Lung (tissue), 12 donors: ENCODE data around the gene DAGLA. TPM values are rescaled to one million over a fixed set of nuclear protein-coding genes. Genes with fewer than 3 reads are reported as not detected.

Experiments used
- ATAC-seq: fragments of 200-7000 bp; cut with Tn5 transposase; one replicate; pipeline ENCODE4 v1.9.1; 2020; ENCODE audit warnings: moderate number of reproducible peaks; ENCODE audit not compliant: insufficient read depth, low FRiP score
- DNase-seq, 3 donors: peaks; one replicate each; pipeline ENCODE4 v3.0.0-alpha.2; 2013 to 2017
- H3K27ac ChIP-seq, 2 donors: one replicate each; pipeline ENCODE4 v1.5.1; 2013; ENCODE audit warnings: mild to moderate bottlenecking in 2 of 2, moderate library complexity in 2 of 2, control low read depth in 1 of 2, inconsistent platforms in 1 of 2, low read depth in 1 of 2, low read length in 1 of 2
- H3K27me3 ChIP-seq, 3 donors: one replicate each; pipeline ENCODE4 v1.5.1; 2013; ENCODE audit warnings: low read length in 2 of 3; ENCODE audit not compliant: control insufficient read depth in 3 of 3, insufficient read depth in 3 of 3
- H3K36me3 ChIP-seq, 4 donors: one replicate each; pipeline ENCODE4 v1.5.1; 2013; ENCODE audit warnings: low read length in 4 of 4, mild to moderate bottlenecking in 1 of 4, moderate library complexity in 1 of 4; ENCODE audit not compliant: control insufficient read depth in 4 of 4, insufficient read depth in 4 of 4
- H3K4me1 ChIP-seq, 5 donors: one replicate each; pipeline ENCODE4 v1.5.1; 2013; ENCODE audit warnings: low read length in 5 of 5, mild to moderate bottlenecking in 2 of 5, moderate library complexity in 1 of 5; ENCODE audit not compliant: control insufficient read depth in 5 of 5, insufficient read depth in 5 of 5
- H3K4me3 ChIP-seq: one replicate; pipeline ENCODE4 v1.5.1; 2013; ENCODE audit warnings: mild to moderate bottlenecking, control low read depth, moderate library complexity
- H3K9ac ChIP-seq, 2 donors: one replicate each; pipeline ENCODE4 v1.5.1; 2013; ENCODE audit warnings: low read length in 2 of 2, control low read depth in 1 of 2; ENCODE audit not compliant: insufficient read depth in 1 of 2
- H3K9me3 ChIP-seq, 4 donors: one replicate each; pipeline ENCODE4 v1.5.1; 2013; ENCODE audit warnings: low read length in 3 of 4, mild to moderate bottlenecking in 1 of 4, moderate library complexity in 1 of 4; ENCODE audit not compliant: control insufficient read depth in 4 of 4, insufficient read depth in 3 of 4
- WGBS, 2 donors: extraction: QIAGEN DNeasy Blood & Tissue Kit; methylation state at CpG; one replicate each; pipeline ENCODE4 v1.1.7; 2013; 5-methylcytosine and 5-hydroxymethylcytosine counted together
- polyA plus RNA-seq, 2 donors: library from polyadenylated mRNA; stranded (reverse); fragments of 200-250 nt; gene quantifications; one replicate each; pipeline ENCODE4 v1.2.1, GENCODE V29; 2013
- total RNA-seq, 2 donors: library from RNA; depleted of rRNA in 1 of 2; stranded (reverse); fragments of >200 nt in 1 of 2; gene quantifications; one replicate each; pipeline ENCODE4 v1.2.1, GENCODE V29; 2014 to 2021
- TF ChIP-seq, protein P1 (sequence below): IDR thresholded peaks from 2 replicates; pipeline ENCODE4 v1.5.1; 2012; ENCODE audit warnings: mild to moderate bottlenecking; ENCODE audit errors: control extremely low read depth, extremely low read depth
- donor health status: control.
- donor health status: control.
- donor health status: Bipolar disorder and iron deficiency.
- donor health status: healthy.
- donor health status: DM: yes; HTN: yes; CAD: no.

DAGLA gene
- total and polyA plus RNA-seq, 4 donors, result 1.5 to 7.5 (median 2.9) TPM

GRCh38 chr11:61769169-61769920, 89.2 kb downstream of the DAGLA start:
- DNase-seq (peak; percentile 70 to 75 (median 71)), ATAC-seq (no peak)
- Histone ChIP-seq H3K27me3 (no peaks in the 10 kb centered on the region), H3K4me1 (peaks cover 0 to 35% (median 10%) of the 10 kb centered on the region in 5 donors), H3K9me3 (no peaks in the 10 kb centered on the region), H3K9ac (peak overlapping the region in 1 of 2 donors; percentile 16), H3K36me3 (no peaks in the 10 kb centered on the region), H3K27ac (peak overlapping the region in 1 of 2 donors; percentile 52), H3K4me3 (no peak overlapping the region)
- WGBS, 2 donors, result 68 to 78% methylated on average over 33 of the region's 33 CpGs
- TF ChIP-seq, protein P1, sequence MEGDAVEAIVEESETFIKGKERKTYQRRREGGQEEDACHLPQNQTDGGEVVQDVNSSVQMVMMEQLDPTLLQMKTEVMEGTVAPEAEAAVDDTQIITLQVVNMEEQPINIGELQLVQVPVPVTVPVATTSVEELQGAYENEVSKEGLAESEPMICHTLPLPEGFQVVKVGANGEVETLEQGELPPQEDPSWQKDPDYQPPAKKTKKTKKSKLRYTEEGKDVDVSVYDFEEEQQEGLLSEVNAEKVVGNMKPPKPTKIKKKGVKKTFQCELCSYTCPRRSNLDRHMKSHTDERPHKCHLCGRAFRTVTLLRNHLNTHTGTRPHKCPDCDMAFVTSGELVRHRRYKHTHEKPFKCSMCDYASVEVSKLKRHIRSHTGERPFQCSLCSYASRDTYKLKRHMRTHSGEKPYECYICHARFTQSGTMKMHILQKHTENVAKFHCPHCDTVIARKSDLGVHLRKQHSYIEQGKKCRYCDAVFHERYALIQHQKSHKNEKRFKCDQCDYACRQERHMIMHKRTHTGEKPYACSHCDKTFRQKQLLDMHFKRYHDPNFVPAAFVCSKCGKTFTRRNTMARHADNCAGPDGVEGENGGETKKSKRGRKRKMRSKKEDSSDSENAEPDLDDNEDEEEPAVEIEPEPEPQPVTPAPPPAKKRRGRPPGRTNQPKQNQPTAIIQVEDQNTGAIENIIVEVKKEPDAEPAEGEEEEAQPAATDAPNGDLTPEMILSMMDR, result no peak

DNA sequence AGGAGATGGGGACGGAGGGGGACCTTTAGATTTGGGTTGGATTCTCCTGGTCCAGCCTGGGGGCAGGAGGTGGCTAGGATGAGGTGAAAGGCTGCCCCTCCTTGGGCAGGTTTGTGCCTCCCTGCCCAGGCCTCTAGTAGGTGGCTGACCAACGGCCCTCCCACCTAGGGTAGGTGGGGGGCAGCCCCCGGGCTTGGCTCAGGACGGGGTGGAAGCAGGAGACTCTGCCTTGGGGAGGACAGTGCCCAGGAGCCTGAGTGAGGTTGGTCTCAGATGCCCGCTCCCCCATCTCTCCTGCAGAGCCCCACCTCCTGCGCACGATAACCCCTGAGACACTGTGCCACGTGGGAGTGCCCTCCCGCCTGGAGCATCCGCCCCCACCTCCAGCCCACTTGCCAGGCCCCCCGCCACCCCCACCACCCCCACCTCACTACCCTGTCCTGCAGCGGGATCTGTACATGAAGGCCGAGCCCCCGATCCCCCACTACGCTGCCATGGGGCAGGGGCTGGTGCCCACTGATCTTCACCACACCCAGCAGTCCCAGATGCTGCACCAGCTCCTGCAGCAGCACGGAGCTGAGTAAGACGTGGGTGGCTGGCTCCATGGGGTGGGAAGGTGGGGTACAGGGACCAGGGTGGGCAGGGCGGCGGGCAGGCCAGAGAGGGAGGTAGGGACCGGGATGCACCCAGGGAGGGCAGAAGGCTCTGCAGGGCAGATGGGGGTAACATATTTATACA, 89.9 kb downstream of the DAGLA start:
- peak overlapping the region in 1 of 2 donors; percentile 26 for H3K27ac ChIP-seq
- ATAC-seq (no peak), DNase-seq (no peak)
- H3K4me1 ChIP-seq, result peaks cover 0 to 27% (median 10%) of the 10 kb centered on the region in 5 donors
- no peak overlapping the region for H3K9ac ChIP-seq
- no peak overlapping the region for H3K4me3 ChIP-seq
- H3K9me3 ChIP-seq, result no peaks in the 10 kb centered on the region
- H3K27me3 ChIP-seq, result no peaks in the 10 kb centered on the region
- TF ChIP-seq, protein P1, result no peak
- 85 to 90% methylated on average over 20 of the region's 20 CpGs for WGBS, 2 donors
- H3K36me3 ChIP-seq, result no peaks in the 10 kb centered on the region

GRCh38 chr11:61771195-61771894, 91.2 kb downstream of the DAGLA start:
- Histone ChIP-seq H3K27ac (no peak overlapping the region), H3K27me3 (no peaks in the 10 kb centered on the region), H3K36me3 (no peaks in the 10 kb centered on the region), H3K4me3 (no peak overlapping the region), H3K4me1 (peaks cover 0 to 26% (median 10%) of the 10 kb centered on the region in 5 donors), H3K9ac (no peak overlapping the region), H3K9me3 (no peaks in the 10 kb centered on the region)
- ATAC-seq (no peak), DNase-seq (no peak)
- TF ChIP-seq, protein P1, result no peak
- 79 to 83% methylated on average over 15 of the region's 15 CpGs for WGBS, 2 donors
